ENCODE results near the gene UNC80. TPM values are rescaled to one million over a fixed set of nuclear protein-coding genes. Genes with fewer than 3 reads are reported as not detected.

The UNC80 gene
- total and polyA plus RNA-seq, 3 experiments from 2014 or later, result not detected

DNA sequence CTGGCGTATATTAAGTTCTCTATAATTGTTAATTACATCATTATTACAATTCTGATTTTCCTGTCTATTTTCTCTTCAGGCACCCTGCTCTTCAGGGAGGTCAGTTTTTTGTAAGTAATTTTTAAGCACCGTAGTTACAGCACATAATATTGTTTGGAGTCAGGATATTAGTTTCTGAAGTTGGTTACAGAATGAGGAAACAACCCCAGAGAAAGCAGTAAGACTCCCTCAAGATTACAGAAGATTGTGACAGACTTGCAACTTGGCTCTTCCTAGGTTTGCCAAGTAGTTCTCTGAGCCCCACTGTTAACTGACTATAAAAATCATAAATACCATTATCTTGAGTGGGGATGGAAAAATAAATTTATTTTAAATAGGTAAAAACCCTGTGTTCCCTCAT is 231.7 kb downstream of the UNC80 start:
- H3K4me3 Mint-ChIP-seq, result peak overlapping the region; percentile 91 to 98 (median 96)
- H3K4me1 Mint-ChIP-seq, result peaks cover 58 to 74% (median 67%) of the 10 kb centered on the region in 3 donors
- Histone ChIP-seq H3K36me3 (ENCODE audit: insufficient read depth, low read length) (no peaks in the 10 kb centered on the region), H3K4me3 (ENCODE audit: low read length) (peak overlapping the region; percentile 94), H3K9me3 (ENCODE audit: low read length) (no peaks in the 10 kb centered on the region), H3K27me3 (ENCODE audit: insufficient read depth, low read length, poor library complexity, severe bottlenecking) (no peaks in the 10 kb centered on the region), H3K4me1 (ENCODE audit: insufficient read depth, low read length) (peaks cover 38% of the 10 kb centered on the region), H3K27ac (ENCODE audit: low read depth, low read length) (peak overlapping the region; percentile 77)
- no peaks in the 10 kb centered on the region for H3K9me3 Mint-ChIP-seq
- POLR2A ChIA-PET, result no interaction called here
- H3K27me3 Mint-ChIP-seq, result peaks cover 0 to 2% of the 10 kb centered on the region in 2 donors
- H3K27ac Mint-ChIP-seq, result peak overlapping the region in 7 of 8 donors; percentile 77 to 98 (median 93)
- no peak for DNase-seq
- CTCF ChIA-PET, result no interaction called here
- peaks cover 0 to 41% (median 7%) of the 10 kb centered on the region in 3 donors for H3K36me3 Mint-ChIP-seq

DNA sequence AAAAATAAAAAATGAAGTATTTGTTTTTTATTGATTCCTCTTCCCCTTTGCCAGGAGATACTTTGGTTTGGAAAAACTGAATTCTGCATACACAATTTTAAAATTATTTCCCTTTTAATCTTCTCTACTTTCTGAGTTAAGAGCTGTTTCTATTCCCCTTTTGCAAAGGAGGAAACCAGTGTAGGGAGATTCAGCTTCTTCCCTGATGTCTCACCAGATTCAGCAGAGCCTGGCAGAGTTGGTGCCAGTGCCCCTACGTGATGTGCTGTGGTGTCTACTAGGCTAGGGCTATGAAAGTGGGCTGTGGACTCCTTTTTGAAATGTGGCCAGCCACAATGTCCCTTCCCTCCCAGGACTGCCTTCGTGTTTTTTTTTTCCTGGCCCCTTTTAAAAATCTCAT is 233.2 kb downstream of the UNC80 start:
- H3K27ac ChIP-seq (ENCODE audit: low read depth, low read length), result no peak overlapping the region
- Mint-ChIP-seq H3K27ac (peak overlapping the region in 2 of 8 donors; percentile 48 to 61), H3K27me3 (peaks cover 0 to 2% of the 10 kb centered on the region in 2 donors), H3K4me1 (peaks cover 67 to 82% (median 81%) of the 10 kb centered on the region in 3 donors), H3K4me3 (peak overlapping the region in 5 of 7 donors; percentile 9 to 77 (median 61)), H3K9me3 (no peaks in the 10 kb centered on the region), H3K36me3 (peaks cover 0 to 52% (median 9%) of the 10 kb centered on the region in 3 donors)
- ChIA-PET CTCF (interaction anchor here (1.0 to 2.0 kb wide), 2 partner anchors 10 to 194 kb away, joined by 3 to 4 read pairs; no protein-coding TSS in a partner anchor), POLR2A (no interaction called here)
- no peaks in the 10 kb centered on the region for H3K9me3 ChIP-seq (ENCODE audit: low read length)
- peaks cover 38% of the 10 kb centered on the region for H3K4me1 ChIP-seq (ENCODE audit: insufficient read depth, low read length)
- no peak overlapping the region for H3K4me3 ChIP-seq (ENCODE audit: low read length)
- H3K36me3 ChIP-seq (ENCODE audit: insufficient read depth, low read length), result no peaks in the 10 kb centered on the region
- no peaks in the 10 kb centered on the region for H3K27me3 ChIP-seq (ENCODE audit: insufficient read depth, low read length, poor library complexity, severe bottlenecking)
- DNase-seq, result no peak

DNA sequence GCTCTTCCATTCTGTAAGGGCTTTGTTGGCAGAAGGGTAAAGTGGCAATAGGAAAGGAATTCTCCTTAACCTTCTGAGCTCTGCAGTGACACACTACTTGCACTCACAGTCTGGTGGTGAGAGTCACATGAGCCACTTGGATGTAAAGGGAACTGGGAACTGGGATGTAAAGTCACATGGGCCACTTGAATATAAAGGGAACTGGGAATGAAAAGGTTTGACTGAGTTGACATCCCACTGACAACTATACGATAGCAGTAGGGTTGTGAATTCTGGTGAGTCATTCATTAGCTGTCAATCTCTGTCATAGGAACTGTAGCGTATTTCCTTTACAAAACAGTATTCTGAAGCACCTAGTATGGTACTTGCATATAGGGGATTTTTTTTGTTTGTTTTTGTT is 236.3 kb downstream of the UNC80 start:
- no peak overlapping the region for H3K27ac ChIP-seq (ENCODE audit: low read depth, low read length)
- DNase-seq, result no peak
- no peak overlapping the region for H3K4me3 ChIP-seq (ENCODE audit: low read length)
- no peaks in the 10 kb centered on the region for H3K9me3 ChIP-seq (ENCODE audit: low read length)
- H3K36me3 ChIP-seq (ENCODE audit: insufficient read depth, low read length), result no peaks in the 10 kb centered on the region
- CTCF ChIA-PET, result interaction anchor here (1.2 kb wide), 1 partner anchor 187 kb away, joined by 3 read pairs; no protein-coding TSS in a partner anchor
- peaks cover 9 to 70% (median 18%) of the 10 kb centered on the region in 3 donors for H3K36me3 Mint-ChIP-seq
- H3K4me3 Mint-ChIP-seq, result peak overlapping the region in 1 of 7 donors; percentile 45
- H3K4me1 Mint-ChIP-seq, result peaks cover 74 to 93% (median 91%) of the 10 kb centered on the region in 3 donors
- H3K9me3 Mint-ChIP-seq, result no peaks in the 10 kb centered on the region
- peak overlapping the region in 3 of 8 donors; percentile 16 to 31 (median 19) for H3K27ac Mint-ChIP-seq
- POLR2A ChIA-PET, result no interaction called here
- peaks cover 30% of the 10 kb centered on the region for H3K4me1 ChIP-seq (ENCODE audit: insufficient read depth, low read length)
- peaks cover 0 to under 1% of the 10 kb centered on the region in 2 donors for H3K27me3 Mint-ChIP-seq
- no peaks in the 10 kb centered on the region for H3K27me3 ChIP-seq (ENCODE audit: insufficient read depth, low read length, poor library complexity, severe bottlenecking)

DNA sequence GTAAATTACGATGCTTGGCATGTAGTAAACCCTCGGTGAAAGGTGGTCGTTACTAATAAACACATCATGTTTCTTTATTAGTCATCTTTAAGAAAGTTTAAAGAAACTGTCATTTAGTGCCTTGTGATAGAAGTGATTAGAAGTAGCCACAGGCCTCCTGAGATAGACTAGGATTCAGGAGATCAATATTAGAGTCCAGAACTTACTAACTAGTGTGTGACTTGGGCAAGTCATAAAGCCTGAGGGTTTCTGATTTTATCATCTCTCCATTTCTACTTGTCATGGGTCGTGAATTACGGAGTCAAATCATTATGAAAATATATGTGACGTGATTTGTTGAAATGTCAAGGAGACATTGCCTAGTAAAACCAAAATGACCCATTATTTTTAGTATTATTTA is 237.5 kb downstream of the UNC80 start:
- peaks cover 18% of the 10 kb centered on the region for H3K4me1 ChIP-seq (ENCODE audit: insufficient read depth, low read length)
- Mint-ChIP-seq H3K4me1 (peaks cover 65 to 86% (median 80%) of the 10 kb centered on the region in 3 donors), H3K36me3 (peaks cover 9 to 74% (median 18%) of the 10 kb centered on the region in 3 donors), H3K4me3 (no peak overlapping the region), H3K9me3 (no peaks in the 10 kb centered on the region), H3K27me3 (no peaks in the 10 kb centered on the region), H3K27ac (peak overlapping the region in 1 of 8 donors; percentile 39)
- no peaks in the 10 kb centered on the region for H3K9me3 ChIP-seq (ENCODE audit: low read length)
- H3K27ac ChIP-seq (ENCODE audit: low read depth, low read length), result no peak overlapping the region
- ChIA-PET POLR2A (no interaction called here), CTCF (no interaction called here)
- no peak for DNase-seq
- H3K27me3 ChIP-seq (ENCODE audit: insufficient read depth, low read length, poor library complexity, severe bottlenecking), result no peaks in the 10 kb centered on the region
- H3K4me3 ChIP-seq (ENCODE audit: low read length), result no peak overlapping the region
- H3K36me3 ChIP-seq (ENCODE audit: insufficient read depth, low read length), result no peaks in the 10 kb centered on the region

DNA sequence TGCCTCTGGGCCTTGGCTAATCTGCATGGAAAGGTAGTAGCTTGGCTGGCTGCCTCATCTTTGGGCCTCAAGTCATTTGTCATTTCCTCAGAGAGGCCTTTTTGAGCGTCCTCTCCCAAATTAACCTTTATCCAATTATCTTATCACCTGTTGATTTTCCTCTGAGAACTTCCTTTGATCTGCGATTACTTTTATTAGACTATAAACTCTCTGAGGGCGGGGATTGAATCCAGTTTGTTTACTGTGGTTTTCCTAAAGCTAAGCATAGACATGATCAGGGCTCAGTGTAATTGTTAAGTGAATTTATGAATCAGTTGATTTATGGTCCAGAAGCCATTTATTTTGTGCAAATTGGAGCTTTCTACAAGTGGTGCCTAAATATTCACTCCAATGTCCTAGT is 238.3 kb downstream of the UNC80 start:
- H3K4me1 ChIP-seq (ENCODE audit: insufficient read depth, low read length), result peaks cover 10% of the 10 kb centered on the region
- ChIA-PET CTCF (interaction anchor here (1.2 kb wide), 1 partner anchor 172 kb away, joined by 3 read pairs; no protein-coding TSS in a partner anchor), POLR2A (no interaction called here)
- H3K36me3 ChIP-seq (ENCODE audit: insufficient read depth, low read length), result peaks cover under 1% of the 10 kb centered on the region
- no peak overlapping the region for H3K4me3 Mint-ChIP-seq
- no peak for DNase-seq
- H3K27ac ChIP-seq (ENCODE audit: low read depth, low read length), result no peak overlapping the region
- no peaks in the 10 kb centered on the region for H3K9me3 ChIP-seq (ENCODE audit: low read length)
- no peaks in the 10 kb centered on the region for H3K27me3 Mint-ChIP-seq
- H3K36me3 Mint-ChIP-seq, result peaks cover 10 to 71% (median 19%) of the 10 kb centered on the region in 3 donors
- no peaks in the 10 kb centered on the region for H3K9me3 Mint-ChIP-seq
- peak overlapping the region in 4 of 8 donors; percentile 15 to 39 (median 18) for H3K27ac Mint-ChIP-seq
- no peak overlapping the region for H3K4me3 ChIP-seq (ENCODE audit: low read length)
- H3K4me1 Mint-ChIP-seq, result peaks cover 60 to 81% (median 76%) of the 10 kb centered on the region in 3 donors
- no peaks in the 10 kb centered on the region for H3K27me3 ChIP-seq (ENCODE audit: insufficient read depth, low read length, poor library complexity, severe bottlenecking)

DNA sequence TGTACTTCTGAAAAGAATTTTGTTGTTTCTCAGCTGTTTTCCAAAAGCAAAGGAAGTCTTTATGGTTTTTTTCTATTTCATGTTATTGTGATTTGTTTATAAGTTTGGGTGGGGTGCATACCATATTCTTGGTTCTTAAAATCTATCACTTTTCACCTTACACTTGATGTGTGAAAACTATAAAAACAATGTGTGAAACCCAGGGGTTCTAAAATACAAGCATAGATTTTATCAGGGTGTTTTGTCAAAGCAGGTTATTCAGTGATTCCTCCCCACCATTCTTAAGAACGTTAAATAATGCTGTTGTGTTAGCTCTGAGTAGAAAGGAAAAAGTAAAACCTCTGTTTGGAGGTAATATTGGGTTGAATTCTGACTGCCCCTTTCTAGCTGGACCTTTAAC is 248.5 kb downstream of the UNC80 start:
- peak overlapping the region in 4 of 7 donors; percentile 32 to 61 (median 54) for H3K4me3 Mint-ChIP-seq
- Histone ChIP-seq H3K27me3 (ENCODE audit: insufficient read depth, low read length, poor library complexity, severe bottlenecking) (no peaks in the 10 kb centered on the region), H3K4me3 (ENCODE audit: low read length) (no peak overlapping the region), H3K4me1 (ENCODE audit: insufficient read depth, low read length) (no peaks in the 10 kb centered on the region), H3K9me3 (ENCODE audit: low read length) (no peaks in the 10 kb centered on the region), H3K27ac (ENCODE audit: low read depth, low read length) (no peak overlapping the region), H3K36me3 (ENCODE audit: insufficient read depth, low read length) (peaks cover 47% of the 10 kb centered on the region)
- peaks cover 30 to 91% (median 33%) of the 10 kb centered on the region in 3 donors for H3K36me3 Mint-ChIP-seq
- ChIA-PET CTCF (no interaction called here), POLR2A (no interaction called here)
- peaks cover 23 to 27% (median 25%) of the 10 kb centered on the region in 3 donors for H3K4me1 Mint-ChIP-seq
- DNase-seq, result peak in 1 of 5 donors; percentile 8
- H3K27me3 Mint-ChIP-seq, result no peaks in the 10 kb centered on the region
- peak overlapping the region in 7 of 8 donors; percentile 20 to 77 (median 54) for H3K27ac Mint-ChIP-seq
- no peaks in the 10 kb centered on the region for H3K9me3 Mint-ChIP-seq

DNA sequence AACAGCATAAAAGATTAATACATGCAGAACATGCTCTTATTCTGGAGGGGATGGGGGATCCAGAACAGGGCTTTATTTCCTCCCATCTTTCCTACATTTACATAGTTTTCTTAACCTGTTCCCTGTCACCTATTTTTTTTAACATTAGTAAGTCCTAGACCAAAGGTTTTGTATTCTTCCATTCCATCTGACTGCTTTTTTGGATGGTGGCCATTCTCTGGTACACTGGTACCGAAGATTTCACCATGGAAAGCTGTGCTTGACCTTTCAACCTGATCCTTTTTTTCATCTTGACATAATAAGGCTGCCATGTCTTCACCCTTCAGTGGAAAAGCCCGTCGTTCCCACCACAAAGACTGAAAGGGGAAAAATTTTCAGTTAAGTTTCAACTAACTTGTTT is 251.2 kb downstream of the UNC80 start:
- no peak overlapping the region for H3K27ac Mint-ChIP-seq
- POLR2A ChIA-PET, result no interaction called here
- H3K36me3 ChIP-seq (ENCODE audit: insufficient read depth, low read length), result peaks cover 21% of the 10 kb centered on the region

DNA sequence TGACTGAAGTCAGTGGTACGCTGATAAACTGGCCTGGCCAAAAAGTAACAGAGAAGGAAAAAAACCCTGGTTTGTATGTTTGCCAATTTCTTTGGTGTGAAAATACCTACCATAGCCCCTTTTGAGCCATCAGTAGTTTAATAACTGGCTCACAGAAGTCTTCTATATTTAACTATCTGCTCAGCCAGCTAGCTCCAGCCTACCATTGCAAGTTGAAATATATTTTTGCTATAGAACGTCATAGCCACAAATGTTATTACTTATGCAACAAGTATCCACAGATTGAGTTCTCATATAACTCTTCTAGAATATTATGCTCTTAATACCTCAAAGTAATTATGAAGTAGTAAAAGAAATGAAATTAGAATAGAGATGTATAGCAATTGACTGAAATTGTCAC is 256.0 kb downstream of the UNC80 start:
- no peaks in the 10 kb centered on the region for H3K9me3 Mint-ChIP-seq
- Histone ChIP-seq H3K4me3 (ENCODE audit: low read length) (no peak overlapping the region), H3K27me3 (ENCODE audit: insufficient read depth, low read length, poor library complexity, severe bottlenecking) (no peaks in the 10 kb centered on the region), H3K9me3 (ENCODE audit: low read length) (no peaks in the 10 kb centered on the region), H3K27ac (ENCODE audit: low read depth, low read length) (no peak overlapping the region), H3K4me1 (ENCODE audit: insufficient read depth, low read length) (no peaks in the 10 kb centered on the region), H3K36me3 (ENCODE audit: insufficient read depth, low read length) (peaks cover 14% of the 10 kb centered on the region)
- no peaks in the 10 kb centered on the region for H3K27me3 Mint-ChIP-seq
- ChIA-PET CTCF (no interaction called here), POLR2A (no interaction called here)
- no peak for DNase-seq
- H3K36me3 Mint-ChIP-seq, result peaks cover 11 to 38% (median 11%) of the 10 kb centered on the region in 3 donors
- peaks cover 0 to under 1% (median 0%) of the 10 kb centered on the region in 3 donors for H3K4me1 Mint-ChIP-seq
- no peak overlapping the region for H3K4me3 Mint-ChIP-seq
- no peak overlapping the region for H3K27ac Mint-ChIP-seq

More for the DNA sequence above, 251.2 kb downstream of the UNC80 start:
- Histone ChIP-seq H3K27me3 (ENCODE audit: insufficient read depth, low read length, poor library complexity, severe bottlenecking) (no peaks in the 10 kb centered on the region), H3K9me3 (ENCODE audit: low read length) (no peaks in the 10 kb centered on the region), H3K4me3 (ENCODE audit: low read length) (no peak overlapping the region), H3K4me1 (ENCODE audit: insufficient read depth, low read length) (no peaks in the 10 kb centered on the region), H3K27ac (ENCODE audit: low read depth, low read length) (no peak overlapping the region)
- Mint-ChIP-seq H3K4me3 (no peak overlapping the region), H3K27me3 (no peaks in the 10 kb centered on the region), H3K9me3 (no peaks in the 10 kb centered on the region), H3K4me1 (peaks cover 19 to 25% (median 21%) of the 10 kb centered on the region in 3 donors), H3K36me3 (peaks cover 23 to 77% (median 26%) of the 10 kb centered on the region in 3 donors)
- no peak for DNase-seq
- CTCF ChIA-PET, result no interaction called here
